NB4 (cell line): ENCODE results near the gene TRDMT1.
"Not testable (repeated sequence)": the region's sequence is repeated elsewhere in the genome, so short reads cannot be mapped to it uniquely, and the experiment has no call there.

Experiments
- DNase-seq: peaks from one replicate; pipeline ENCODE4 v3.0.0; 2010; ENCODE audit warnings: low read depth
- H3K4me3 ChIP-seq: one replicate; pipeline ENCODE4 v1.5.1; 2011; ENCODE audit warnings: mild to moderate bottlenecking, low read depth, low read length, moderate library complexity
- CTCF ChIP-seq: IDR thresholded peaks from one replicate; pipeline ENCODE4 v1.5.1; 2012; ENCODE audit warnings: low read depth, low read length
- MAX ChIP-seq: IDR thresholded peaks from 2 replicates; pipeline ENCODE4 v1.6.1; 2011; ENCODE audit warnings: low read depth, low read length
- MYC ChIP-seq: IDR thresholded peaks from 2 replicates; pipeline ENCODE4 v1.6.1; 2011; ENCODE audit warnings: low read depth, low read length
- POLR2A ChIP-seq: IDR thresholded peaks from 2 replicates; pipeline ENCODE4 v1.6.1; 2011; ENCODE audit warnings: mild to moderate bottlenecking; ENCODE audit not compliant: insufficient read length; ENCODE audit errors: extremely low read depth

TRDMT1 gene

GRCh38 chr10:17122726-17123661, 78.5 kb downstream of the TRDMT1 start:
- H3K4me3 ChIP-seq = no peak overlapping the region
- TF ChIP-seq MYC (no peak), CTCF (no peak), MAX (no peak), POLR2A (no peak)
- DNase-seq = no peak

GRCh38 chr10:17122052-17122451, 79.4 kb downstream of the TRDMT1 start:
- TF ChIP-seq CTCF (no peak), MYC (no peak), MAX (no peak), POLR2A (no peak)
- no peak overlapping the region for H3K4me3 ChIP-seq
- no peak for DNase-seq

- TF ChIP-seq CTCF (no peak), POLR2A (no peak), MYC (no peak), MAX (no peak)
- no peak overlapping the region for H3K4me3 ChIP-seq
- DNase-seq = no peak
These were observed 80.8 kb downstream of the TRDMT1 start for GRCh38 chr10:17120694-17121093.

- no peak overlapping the region for H3K4me3 ChIP-seq
- no peak for TF ChIP-seq MYC
- no peak for TF ChIP-seq CTCF
- TF ChIP-seq MAX = no peak
- no peak for TF ChIP-seq POLR2A
- DNase-seq = no peak
These were observed 81.6 kb downstream of the TRDMT1 start for GRCh38 chr10:17119845-17120244.

GRCh38 chr10:17116193-17116592, 85.3 kb downstream of the TRDMT1 start:
- DNase-seq = no peak
- H3K4me3 ChIP-seq = no peak overlapping the region
- TF ChIP-seq MYC = no peak
- TF ChIP-seq POLR2A = no peak
- TF ChIP-seq MAX = no peak
- no peak for TF ChIP-seq CTCF

GRCh38 chr10:17115683-17116082, 85.8 kb downstream of the TRDMT1 start:
- TF ChIP-seq MYC (no peak), MAX (no peak), POLR2A (no peak), CTCF (no peak)

GRCh38 chr10:17114878-17115444, 86.5 kb downstream of the TRDMT1 start:
- not testable (repeated sequence) for H3K4me3 ChIP-seq, DNase-seq

More at GRCh38 chr10:17115683-17116082, 85.8 kb downstream of the TRDMT1 start:
- no peak for DNase-seq
- no peak overlapping the region for H3K4me3 ChIP-seq
